Activated CD4-positive, alpha-beta T cell treated with anti-CD3 and anti-CD28 coated beads, Interleukin-2, amount 10 ng/mL, durations not matched to agents 24 days and 14 days (primary cell): ENCODE results near the gene MTF1. TPM values are rescaled to one million over a fixed set of nuclear protein-coding genes. Genes with fewer than 3 reads are reported as not detected.
A peak's percentile ranks its signal among the peaks of the same experiment; 100 is the strongest.

ENCODE experiments used
- DNase-seq: peaks from one replicate; pipeline ENCODE4 v3.0.0; 2022
- H3K27ac Mint-ChIP-seq: one replicate; pipeline ENCODE4 v1.8.0; 2022; ENCODE audit warnings: mild to moderate bottlenecking, mixed read lengths
- H3K27me3 Mint-ChIP-seq: one replicate; pipeline ENCODE4 v1.8.0; 2022; ENCODE audit warnings: mixed read lengths
- H3K36me3 Mint-ChIP-seq: one replicate; pipeline ENCODE4 v1.8.0; 2022; ENCODE audit warnings: low read depth, mild to moderate bottlenecking, mixed read lengths
- H3K4me1 Mint-ChIP-seq: one replicate; pipeline ENCODE4 v1.8.0; 2021; ENCODE audit warnings: mixed read lengths
- H3K4me3 Mint-ChIP-seq: one replicate; pipeline ENCODE4 v1.8.0; 2022; ENCODE audit warnings: mild to moderate bottlenecking, moderate library complexity, mixed read lengths
- H3K9me3 Mint-ChIP-seq: one replicate; pipeline ENCODE4 v1.8.0; 2021; ENCODE audit warnings: mixed read lengths
- intact Hi-C: fragments of 100-400 bp; cut with micrococcal nuclease; formaldehyde crosslinking; loops from one replicate; pipeline ENCODE4 v1.15.1; 2023
- total RNA-seq: library from RNA; stranded (reverse); gene quantifications from 2 replicates; pipeline ENCODE4 v1.2.3, GENCODE V29; 2022

The MTF1 gene
- total RNA-seq, 1 donor from 2014 or later, result 31.2 TPM

DNA sequence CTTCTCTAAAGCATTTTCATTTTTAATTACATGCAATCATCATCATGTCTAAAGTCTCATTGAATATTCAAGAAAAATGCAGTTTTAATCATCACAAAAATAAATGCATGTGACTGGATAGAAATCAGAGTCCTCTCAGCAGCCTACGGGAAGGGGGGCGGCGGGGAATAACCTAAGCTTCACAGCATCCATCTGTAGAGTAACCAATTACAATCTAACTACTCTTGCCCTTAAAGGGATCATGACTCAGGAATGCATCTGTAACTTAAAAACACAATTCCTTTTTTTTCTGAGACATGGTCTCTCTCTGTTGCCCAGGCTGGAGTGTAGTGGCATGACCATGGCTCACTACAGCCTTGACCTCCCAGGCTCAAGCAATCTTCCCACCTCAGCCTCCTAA, 22.6 kb downstream of the MTF1 start:
- no peaks in the 10 kb centered on the region for H3K9me3 Mint-ChIP-seq
- H3K36me3 Mint-ChIP-seq, result peaks cover 58% of the 10 kb centered on the region
- no peak overlapping the region for H3K4me3 Mint-ChIP-seq
- no peak for DNase-seq
- no peak overlapping the region for H3K27ac Mint-ChIP-seq
- intact Hi-C loops, result no loop called here
- no peaks in the 10 kb centered on the region for H3K4me1 Mint-ChIP-seq
- no peaks in the 10 kb centered on the region for H3K27me3 Mint-ChIP-seq

DNA sequence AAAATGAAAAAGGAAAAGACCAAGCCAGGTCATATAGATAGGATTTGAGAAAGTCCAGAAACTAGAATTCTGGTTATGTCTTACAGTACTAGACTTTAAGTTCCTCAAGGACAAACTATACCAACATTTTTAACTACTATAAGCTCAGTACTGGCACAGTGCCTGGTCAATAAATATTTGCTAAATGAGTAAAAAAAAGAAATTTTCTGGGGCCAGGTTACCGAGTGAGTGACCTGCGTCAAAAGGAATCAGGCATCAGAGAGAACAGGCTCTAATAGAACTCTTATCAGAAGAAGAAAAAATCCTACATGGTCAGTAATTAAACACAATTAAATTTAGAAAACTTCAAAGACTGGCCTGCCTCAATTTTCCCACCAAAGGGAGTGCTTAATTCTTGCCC, 27.6 kb downstream of the MTF1 start:
- DNase-seq, result no peak
- Mint-ChIP-seq H3K27ac (no peak overlapping the region), H3K4me1 (no peaks in the 10 kb centered on the region), H3K36me3 (peaks cover 56% of the 10 kb centered on the region), H3K9me3 (no peaks in the 10 kb centered on the region), H3K27me3 (no peaks in the 10 kb centered on the region), H3K4me3 (no peak overlapping the region)
- intact Hi-C loops, result no loop called here

DNA sequence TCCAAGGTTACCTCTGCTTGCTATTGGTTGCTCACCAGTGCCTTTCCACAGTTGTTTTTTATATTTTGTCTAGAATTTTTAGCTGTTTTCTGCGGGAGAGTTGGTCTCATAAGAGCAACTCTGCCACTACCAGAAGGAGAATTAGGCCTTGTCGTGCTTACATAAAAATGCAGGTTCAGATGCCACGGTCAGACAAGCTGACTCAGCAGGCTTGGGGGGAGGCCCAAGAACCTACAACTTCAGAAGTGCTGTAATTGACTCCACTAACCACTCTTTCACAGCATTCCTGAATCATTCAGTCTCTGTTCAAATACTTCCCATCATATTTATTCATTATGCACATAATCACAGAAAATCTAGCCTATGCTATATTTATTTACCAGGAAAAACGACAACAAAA, 28.3 kb downstream of the MTF1 start:
- Mint-ChIP-seq H3K36me3 (peaks cover 54% of the 10 kb centered on the region), H3K27ac (no peak overlapping the region), H3K9me3 (no peaks in the 10 kb centered on the region), H3K4me3 (no peak overlapping the region), H3K27me3 (no peaks in the 10 kb centered on the region), H3K4me1 (no peaks in the 10 kb centered on the region)
- DNase-seq, result no peak
- intact Hi-C loops, result no loop called here

DNA sequence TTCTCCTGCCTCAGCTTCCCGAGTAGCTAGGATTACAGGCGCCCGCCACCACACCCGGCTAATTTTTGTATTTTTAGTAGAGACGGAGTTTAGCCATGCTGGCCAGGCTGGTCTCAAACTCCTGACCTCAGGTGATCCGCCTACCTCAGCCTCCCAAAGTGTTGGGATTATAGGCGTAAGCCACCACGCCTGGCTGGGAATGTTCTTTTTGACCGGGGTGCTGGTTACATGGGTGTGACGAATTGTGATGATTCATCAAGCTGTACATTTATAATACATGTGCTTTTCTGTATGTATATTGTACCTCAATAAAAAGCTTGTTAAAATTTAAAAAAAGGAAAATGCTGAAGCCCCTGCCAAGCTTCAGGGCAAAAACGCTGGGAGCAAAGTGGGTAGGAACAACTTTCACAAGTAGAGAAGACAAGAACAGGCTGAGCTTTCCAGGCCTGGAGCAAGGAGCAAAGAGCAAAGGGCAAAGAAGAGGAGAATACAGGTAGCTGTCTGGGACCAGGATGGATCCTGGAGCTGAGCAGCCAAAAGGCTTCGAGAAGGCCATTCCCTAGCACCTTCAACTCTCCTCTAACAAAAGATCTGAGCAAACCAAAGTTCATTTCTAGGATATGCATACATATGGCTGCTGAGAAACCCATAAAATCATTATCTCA, 30.9 kb downstream of the MTF1 start:
- no peaks in the 10 kb centered on the region for H3K27me3 Mint-ChIP-seq
- no peak overlapping the region for H3K4me3 Mint-ChIP-seq
- H3K4me1 Mint-ChIP-seq, result peaks cover 8% of the 10 kb centered on the region
- intact Hi-C loops, result no loop called here
- no peak for DNase-seq
- H3K9me3 Mint-ChIP-seq, result no peaks in the 10 kb centered on the region
- H3K36me3 Mint-ChIP-seq, result peaks cover 45% of the 10 kb centered on the region
- no peak overlapping the region for H3K27ac Mint-ChIP-seq

DNA sequence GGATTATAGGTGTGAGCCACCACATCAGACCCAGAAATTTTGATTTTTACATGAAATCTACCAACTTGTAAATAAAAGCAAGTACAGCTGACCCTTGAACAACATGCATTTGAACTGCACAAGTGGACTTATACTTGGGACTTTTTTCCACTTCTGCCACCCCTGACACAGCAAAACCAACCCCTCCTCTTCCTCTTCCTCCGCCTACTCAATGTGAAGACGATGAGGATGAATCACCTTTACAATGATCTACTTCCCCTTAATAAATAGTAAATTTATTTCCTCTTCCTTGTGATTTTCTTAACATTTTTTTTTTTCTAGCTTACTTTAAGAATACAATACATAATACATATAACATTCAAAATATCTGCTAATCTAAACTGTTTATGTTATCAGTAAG, 33.9 kb downstream of the MTF1 start:
- Mint-ChIP-seq H3K4me3 (no peak overlapping the region), H3K36me3 (peaks cover 53% of the 10 kb centered on the region), H3K27me3 (no peaks in the 10 kb centered on the region), H3K9me3 (no peaks in the 10 kb centered on the region), H3K4me1 (peaks cover 9% of the 10 kb centered on the region), H3K27ac (peak overlapping the region; percentile 39)
- intact Hi-C loops, result no loop called here
- no peak for DNase-seq

DNA sequence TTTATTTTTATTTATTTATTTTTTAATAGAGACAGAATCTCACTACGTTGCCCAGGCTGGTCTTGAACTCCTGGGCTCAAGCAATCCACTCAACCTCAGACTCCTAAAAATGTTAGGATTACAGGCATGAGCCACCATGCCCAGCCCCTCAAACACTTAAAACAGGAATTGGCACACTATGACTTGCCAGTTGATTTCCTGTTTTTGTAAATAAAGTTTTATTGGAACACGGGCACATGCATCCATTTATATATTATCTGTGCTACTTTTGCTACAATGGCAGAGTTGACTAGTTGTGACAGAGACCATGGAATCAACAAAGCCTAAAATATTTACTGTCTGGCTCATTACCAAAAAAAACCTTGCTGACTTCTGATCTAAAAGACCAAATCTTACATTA, 35.4 kb downstream of the MTF1 start:
- no peak for DNase-seq
- Mint-ChIP-seq H3K27ac (no peak overlapping the region), H3K27me3 (no peaks in the 10 kb centered on the region), H3K9me3 (no peaks in the 10 kb centered on the region), H3K4me3 (no peak overlapping the region), H3K4me1 (peaks cover 9% of the 10 kb centered on the region), H3K36me3 (peaks cover 55% of the 10 kb centered on the region)
- intact Hi-C loops, result no loop called here

DNA sequence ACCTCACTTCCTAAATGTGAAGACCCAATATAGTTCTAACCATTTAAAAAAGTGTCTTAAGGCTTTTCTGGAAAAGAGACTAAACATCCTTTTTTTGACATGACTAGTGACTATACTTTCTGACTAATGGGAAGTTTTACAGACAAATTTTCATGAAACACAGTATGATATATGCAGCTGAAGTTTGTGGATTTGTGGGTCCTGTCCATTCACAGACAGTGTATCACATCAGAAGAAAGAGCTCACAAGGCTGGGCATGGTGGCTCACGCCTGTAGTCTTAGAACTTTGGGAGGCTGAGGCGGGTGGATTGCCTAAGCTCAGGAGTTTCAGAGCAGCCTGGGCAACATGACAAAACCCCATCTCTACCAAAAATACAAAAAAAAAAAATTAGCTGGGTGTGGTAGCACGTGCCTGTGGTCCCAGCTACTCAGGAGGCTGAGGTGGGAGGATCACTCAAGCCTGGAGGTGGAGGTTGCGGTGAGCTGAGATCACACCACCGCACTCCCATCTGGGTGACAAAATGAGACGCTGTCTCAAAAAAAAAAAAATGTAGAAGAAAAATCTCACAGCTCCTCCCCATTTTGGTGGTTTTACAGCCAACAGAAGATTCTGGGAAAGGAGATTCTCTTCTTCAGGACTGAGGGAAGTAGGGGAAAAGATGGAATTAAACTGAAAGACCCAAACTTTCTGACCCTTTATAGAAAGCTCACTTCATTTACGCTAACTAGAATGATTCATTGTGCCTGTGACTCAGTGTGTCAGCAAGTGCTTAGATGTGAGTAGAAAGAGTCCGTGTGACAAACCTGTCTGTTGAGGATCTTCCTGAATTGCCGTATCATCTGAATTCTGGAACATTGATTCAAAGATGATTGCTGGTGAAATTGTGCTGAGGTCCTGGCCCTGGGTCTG, 36.2 kb downstream of the MTF1 start:
- intact Hi-C loops, result no loop called here
- Mint-ChIP-seq H3K4me3 (no peak overlapping the region), H3K4me1 (peaks cover 9% of the 10 kb centered on the region), H3K27ac (peak overlapping the region; percentile 59), H3K27me3 (no peaks in the 10 kb centered on the region), H3K9me3 (no peaks in the 10 kb centered on the region), H3K36me3 (peaks cover 53% of the 10 kb centered on the region)
- no peak for DNase-seq

DNA sequence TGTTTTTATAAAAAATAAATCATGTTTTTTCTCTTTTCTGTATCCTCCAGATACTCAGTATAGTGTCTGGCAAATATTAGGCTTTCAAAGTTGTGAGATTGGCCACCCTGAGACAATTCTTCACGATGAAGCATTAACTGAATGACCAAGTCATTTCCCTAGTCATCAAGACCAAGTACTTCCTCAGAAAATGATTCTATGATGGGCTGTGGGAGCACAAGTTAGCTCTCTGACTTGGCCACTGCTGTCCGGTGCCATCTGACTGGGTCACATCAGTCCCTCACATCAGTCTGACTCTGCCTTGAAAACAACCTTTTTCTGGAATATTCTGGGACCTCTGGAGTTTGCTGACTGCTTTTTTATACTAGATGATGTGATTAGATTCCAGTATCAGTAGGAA, 37.9 kb downstream of the MTF1 start:
- peaks cover 43% of the 10 kb centered on the region for H3K36me3 Mint-ChIP-seq
- H3K27ac Mint-ChIP-seq, result no peak overlapping the region
- no peak for DNase-seq
- no peaks in the 10 kb centered on the region for H3K27me3 Mint-ChIP-seq
- no peaks in the 10 kb centered on the region for H3K9me3 Mint-ChIP-seq
- intact Hi-C loops, result no loop called here
- H3K4me3 Mint-ChIP-seq, result no peak overlapping the region
- H3K4me1 Mint-ChIP-seq, result peaks cover 9% of the 10 kb centered on the region

DNA sequence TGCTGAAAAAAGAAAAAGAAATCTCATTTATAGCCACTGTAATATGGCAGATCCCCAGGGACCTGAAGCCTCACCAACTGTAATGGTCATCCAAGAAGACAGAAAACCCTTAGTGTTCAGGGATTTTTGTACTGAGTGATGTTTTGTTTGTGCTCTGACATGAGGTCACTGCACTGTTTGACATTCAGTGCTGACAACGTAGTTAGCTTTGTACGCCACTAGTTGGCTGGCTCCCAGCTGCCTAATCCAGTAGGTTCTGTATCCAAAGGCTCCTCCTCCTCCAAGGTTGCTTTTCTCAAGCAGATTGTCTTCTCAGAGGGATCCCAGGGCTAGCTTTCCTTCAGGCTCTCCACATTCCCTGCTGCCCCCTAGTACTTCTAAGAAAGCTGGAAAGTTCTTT, 41.9 kb downstream of the MTF1 start:
- Mint-ChIP-seq H3K36me3 (peaks cover 38% of the 10 kb centered on the region), H3K4me1 (no peaks in the 10 kb centered on the region), H3K27me3 (no peaks in the 10 kb centered on the region), H3K27ac (no peak overlapping the region), H3K9me3 (no peaks in the 10 kb centered on the region), H3K4me3 (no peak overlapping the region)
- intact Hi-C loops, result no loop called here
- no peak for DNase-seq

DNA sequence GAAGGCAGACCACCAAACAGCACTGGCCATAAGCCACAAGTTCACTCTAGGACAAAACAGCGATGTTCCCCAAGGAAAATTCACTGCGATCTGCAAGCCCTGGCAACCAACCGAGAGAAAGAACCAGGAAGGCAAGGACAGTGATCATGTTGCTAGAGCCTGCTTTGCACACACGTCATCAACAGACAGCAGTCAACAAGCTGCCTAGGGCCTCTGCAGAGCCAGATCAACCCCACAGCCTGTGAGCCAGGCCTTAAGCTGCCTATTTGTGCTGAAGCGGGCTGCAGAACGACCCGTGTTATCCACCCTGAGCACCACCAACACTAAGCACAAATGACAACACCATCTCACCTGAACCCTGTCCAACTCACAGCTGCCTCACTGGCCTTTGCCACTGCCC, 45.1 kb downstream of the MTF1 start:
- H3K27me3 Mint-ChIP-seq, result no peaks in the 10 kb centered on the region
- intact Hi-C loops, result loop anchor here (5.0 kb wide), 1 partner anchor 118 kb away; no protein-coding TSS in a partner anchor
- H3K9me3 Mint-ChIP-seq, result no peaks in the 10 kb centered on the region
- H3K4me3 Mint-ChIP-seq, result no peak overlapping the region
- H3K27ac Mint-ChIP-seq, result peak overlapping the region; percentile 19
- peaks cover 22% of the 10 kb centered on the region for H3K36me3 Mint-ChIP-seq
- no peak for DNase-seq
- peaks cover 14% of the 10 kb centered on the region for H3K4me1 Mint-ChIP-seq

DNA sequence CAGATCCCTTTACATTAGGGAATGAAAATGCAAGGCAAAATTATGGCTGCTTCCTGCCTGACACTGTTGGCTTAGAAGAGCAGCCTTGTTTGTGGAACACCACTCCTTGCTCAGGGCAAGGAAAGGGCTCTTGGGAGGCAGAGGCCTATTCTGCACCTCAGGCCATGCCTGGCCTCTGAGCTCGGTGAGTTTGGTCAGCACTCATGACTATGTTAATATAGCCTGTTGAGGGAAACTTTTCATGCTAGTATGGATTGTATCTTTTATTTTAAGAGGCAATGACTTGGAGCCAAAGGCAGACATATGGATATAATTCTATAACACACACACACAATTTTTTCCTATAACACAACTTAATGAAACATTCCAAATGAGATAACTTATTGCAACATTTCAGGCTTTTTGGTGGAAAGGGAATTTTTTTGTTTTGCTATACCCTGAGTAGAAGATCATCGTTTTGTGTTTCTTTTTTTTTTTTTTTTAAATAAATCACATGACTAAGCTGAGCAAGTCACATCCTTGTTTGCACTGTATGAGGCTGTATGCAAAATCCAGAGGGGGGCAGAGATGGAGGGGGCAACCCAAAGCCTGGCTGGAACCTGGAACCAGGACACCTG, 45.8 kb downstream of the MTF1 start:
- no peak overlapping the region for H3K4me3 Mint-ChIP-seq
- intact Hi-C loops, result loop anchor here (5.0 kb wide), 1 partner anchor 119 kb away; no protein-coding TSS in a partner anchor
- no peak for DNase-seq
- peak overlapping the region; percentile 11 for H3K27ac Mint-ChIP-seq
- no peaks in the 10 kb centered on the region for H3K9me3 Mint-ChIP-seq
- peaks cover 24% of the 10 kb centered on the region for H3K36me3 Mint-ChIP-seq
- peaks cover 18% of the 10 kb centered on the region for H3K4me1 Mint-ChIP-seq
- no peaks in the 10 kb centered on the region for H3K27me3 Mint-ChIP-seq

DNA sequence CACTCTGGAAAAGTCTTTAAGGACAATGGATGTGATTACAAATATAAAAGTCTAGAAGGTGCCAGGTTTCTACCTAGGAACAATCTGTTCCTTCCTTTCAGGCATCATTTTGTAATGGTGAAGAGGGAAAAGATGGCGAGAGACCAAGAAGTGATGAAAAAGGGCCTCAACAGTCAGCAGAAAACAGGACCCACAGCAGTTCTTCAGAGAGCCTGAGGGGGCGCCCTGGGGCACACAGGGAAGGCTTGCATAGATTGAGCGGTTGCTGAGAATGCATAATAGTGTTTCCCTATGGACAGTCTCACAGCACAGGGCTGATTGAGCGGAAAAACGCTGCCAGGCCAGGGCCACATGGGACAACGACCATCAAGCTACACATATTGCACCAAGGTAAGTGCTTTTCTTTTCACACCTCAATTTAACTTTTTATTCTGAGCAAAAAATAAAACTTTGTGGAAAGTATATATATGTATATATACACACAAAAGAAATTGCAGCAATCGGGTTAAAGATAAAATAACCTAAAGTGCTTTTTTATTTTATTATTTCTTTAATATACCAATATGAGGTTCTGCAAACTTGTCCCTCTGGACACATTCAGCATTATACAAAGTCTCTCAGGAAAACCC, 48.3 kb downstream of the MTF1 start:
- peak; percentile 91 for DNase-seq
- no peaks in the 10 kb centered on the region for H3K9me3 Mint-ChIP-seq
- H3K36me3 Mint-ChIP-seq, result peaks cover 37% of the 10 kb centered on the region
- peak overlapping the region; percentile 34 for H3K27ac Mint-ChIP-seq
- H3K4me3 Mint-ChIP-seq, result peak overlapping the region; percentile 12
- no peaks in the 10 kb centered on the region for H3K27me3 Mint-ChIP-seq
- H3K4me1 Mint-ChIP-seq, result peaks cover 27% of the 10 kb centered on the region
- intact Hi-C loops, result loop anchor here (5.0 kb wide), 1 partner anchor 121 kb away; no protein-coding TSS in a partner anchor

DNA sequence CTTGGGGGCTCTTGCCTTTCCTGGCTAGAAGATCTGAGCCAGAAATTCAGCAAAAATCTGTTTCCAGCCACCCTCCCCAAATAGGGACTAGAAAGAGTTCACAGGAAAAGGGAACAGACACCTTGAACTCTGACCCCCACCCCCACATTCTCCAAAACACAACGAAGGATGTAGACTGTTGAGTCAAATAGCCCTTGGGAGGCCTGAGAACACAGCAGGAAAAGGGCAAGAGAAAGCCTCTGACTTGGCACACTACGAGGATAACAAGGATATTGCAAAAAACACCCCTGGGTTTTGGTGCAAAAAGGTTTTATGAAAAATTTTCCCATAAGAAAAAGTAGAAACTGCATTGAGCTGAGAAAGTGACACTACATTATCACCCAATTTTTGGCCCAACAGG, 49.5 kb downstream of the MTF1 start:
- Mint-ChIP-seq H3K4me1 (peaks cover 29% of the 10 kb centered on the region), H3K36me3 (peaks cover 42% of the 10 kb centered on the region), H3K27ac (no peak overlapping the region), H3K4me3 (no peak overlapping the region), H3K27me3 (no peaks in the 10 kb centered on the region), H3K9me3 (no peaks in the 10 kb centered on the region)
- DNase-seq, result no peak
- intact Hi-C loops, result loop anchor here (5.0 kb wide), 2 partner anchors 122 to 333 kb away; no protein-coding TSS in a partner anchor
